A172 (cell line): ENCODE data around the gene SDC1. TPM values are rescaled to one million over a fixed set of nuclear protein-coding genes. Genes with fewer than 3 reads are reported as not detected.

Experiments
- DNase-seq: peaks from one replicate; pipeline ENCODE4 v3.0.0-alpha.2; 2015; ENCODE audit warnings: low spot score
- total RNA-seq: library from RNA; depleted of rRNA; stranded (reverse); fragments of >200 nt; shearing (Covaris generic); gene quantifications from 2 replicates; pipeline ENCODE4 v1.2.3, GENCODE V29; 2014

SDC1 gene
- total RNA-seq, 1 experiment from 2014 or later: 257 TPM

DNA sequence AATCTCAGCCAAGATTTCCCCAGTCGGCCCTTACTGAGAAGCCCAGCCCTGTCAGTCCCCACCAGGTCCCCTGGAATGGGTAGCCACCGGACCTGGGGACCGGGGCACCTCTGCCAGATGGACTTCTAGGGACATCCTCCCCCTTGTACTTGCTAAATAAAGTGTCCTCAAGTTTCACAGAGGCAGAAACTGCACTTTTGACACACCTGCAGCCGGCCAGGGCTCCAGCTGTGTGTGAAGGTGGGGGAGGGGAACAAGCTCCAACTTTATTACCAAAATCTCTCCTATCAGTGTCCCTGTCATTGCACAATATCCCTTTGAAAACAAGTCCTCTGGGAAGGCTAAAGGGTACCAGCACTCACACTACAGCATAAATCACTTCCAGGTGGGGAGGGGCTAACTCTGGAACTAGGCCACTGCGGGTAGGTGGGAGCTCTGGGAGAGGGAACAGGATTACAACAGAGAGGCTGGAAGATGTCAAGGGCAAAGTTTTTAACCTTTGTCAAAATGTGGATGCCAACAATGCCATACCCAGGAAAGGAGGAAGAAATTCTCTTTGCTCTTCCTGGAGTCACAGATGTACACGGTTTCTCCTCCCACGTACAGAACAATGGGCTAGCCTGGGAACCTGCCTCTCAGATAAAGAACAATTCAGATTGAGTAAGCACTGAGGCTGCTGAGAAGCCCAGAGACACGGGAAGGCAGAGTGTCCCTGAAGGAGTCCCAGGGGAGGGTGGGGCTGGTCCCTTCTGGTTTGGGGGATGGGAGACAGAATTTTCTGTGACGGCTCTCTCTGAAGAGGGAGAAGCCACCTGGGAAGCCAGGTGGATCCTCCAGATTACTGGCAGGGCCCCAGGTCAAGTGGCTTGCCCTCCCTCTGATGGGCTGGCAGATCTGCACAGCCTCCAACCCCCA, 11.0 kb downstream of the SDC1 start:
- DNase-seq: no peak

DNA sequence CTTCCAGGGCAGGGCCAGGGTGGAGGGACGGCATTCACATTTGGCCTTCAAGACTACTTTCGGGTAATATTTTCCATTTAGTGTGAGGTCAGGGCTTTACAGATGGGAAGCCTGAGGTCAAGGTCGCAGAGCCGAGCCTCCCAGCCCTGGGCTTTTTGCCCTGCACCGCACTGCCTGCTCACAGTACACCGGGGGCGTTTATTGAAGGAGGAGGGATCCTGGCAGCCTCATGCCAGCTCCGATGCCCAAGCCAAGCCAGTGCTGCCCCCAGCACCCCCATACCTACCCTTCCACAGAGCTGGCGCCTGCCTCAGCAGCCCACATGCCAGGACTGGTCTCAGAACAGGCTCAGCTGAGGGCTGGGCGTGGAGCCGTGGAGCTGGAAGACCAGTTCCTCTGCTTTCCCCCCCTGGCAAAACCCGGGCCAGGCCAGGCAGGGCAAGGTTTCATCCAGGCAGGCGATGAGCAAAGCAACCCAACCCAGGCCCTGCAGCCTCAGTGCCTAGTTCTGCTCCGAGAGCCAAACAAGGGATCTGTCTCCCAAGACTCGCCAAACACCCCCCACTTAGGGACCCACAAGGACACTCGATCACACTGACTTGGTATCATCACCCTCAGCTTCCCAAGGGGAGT, 11.9 kb downstream of the SDC1 start:
- DNase-seq: no peak

DNA sequence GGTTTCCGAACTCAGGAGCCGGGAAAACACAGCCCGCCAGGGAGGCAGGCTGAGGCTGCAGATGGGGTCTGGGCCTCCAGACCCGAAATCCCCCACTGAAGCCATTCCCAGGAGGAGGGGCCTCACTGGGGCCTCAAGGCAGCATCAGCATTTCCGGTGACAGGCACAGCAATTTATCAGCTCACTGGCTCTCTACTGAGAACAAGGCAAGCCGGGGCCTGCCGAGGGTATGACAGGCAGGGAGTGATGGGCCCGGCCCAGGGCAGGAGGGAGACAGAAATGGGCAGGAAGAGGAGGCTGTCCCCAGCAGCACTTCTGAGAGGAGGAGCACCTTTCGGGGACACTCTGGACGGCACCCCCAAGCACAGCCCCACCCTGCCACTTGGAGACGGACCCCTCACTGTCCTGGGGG, 12.5 kb downstream of the SDC1 start:
- DNase-seq: no peak

GRCh38 chr2:20211860-20212458, 13.0 kb downstream of the SDC1 start:
- no peak for DNase-seq

DNA sequence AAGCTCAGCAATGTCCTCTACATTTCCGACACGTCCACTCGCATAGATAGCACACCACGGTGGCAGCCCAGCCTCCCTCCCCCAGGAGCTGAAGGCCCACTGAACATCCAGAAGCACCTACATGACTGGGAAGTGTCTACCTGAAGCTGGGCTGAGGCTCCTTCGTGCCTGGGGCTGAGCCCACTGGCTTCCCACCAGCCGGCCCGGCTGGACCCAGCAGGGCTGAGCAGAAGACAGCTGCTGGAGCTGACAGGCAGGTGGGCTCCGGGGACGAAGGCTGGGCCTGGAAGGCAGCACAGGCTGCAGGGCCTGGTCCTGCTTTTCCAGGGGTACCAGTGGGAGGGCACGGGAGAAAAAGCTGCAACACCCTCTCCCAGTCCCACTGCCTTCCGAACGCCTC, 13.5 kb downstream of the SDC1 start:
- DNase-seq: no peak

GRCh38 chr2:20210462-20210861, 14.5 kb downstream of the SDC1 start:
- peak; percentile 26 for DNase-seq

- no peak for DNase-seq
Observed at GRCh38 chr2:20209373-20210109, 15.4 kb downstream of the SDC1 start.

DNA sequence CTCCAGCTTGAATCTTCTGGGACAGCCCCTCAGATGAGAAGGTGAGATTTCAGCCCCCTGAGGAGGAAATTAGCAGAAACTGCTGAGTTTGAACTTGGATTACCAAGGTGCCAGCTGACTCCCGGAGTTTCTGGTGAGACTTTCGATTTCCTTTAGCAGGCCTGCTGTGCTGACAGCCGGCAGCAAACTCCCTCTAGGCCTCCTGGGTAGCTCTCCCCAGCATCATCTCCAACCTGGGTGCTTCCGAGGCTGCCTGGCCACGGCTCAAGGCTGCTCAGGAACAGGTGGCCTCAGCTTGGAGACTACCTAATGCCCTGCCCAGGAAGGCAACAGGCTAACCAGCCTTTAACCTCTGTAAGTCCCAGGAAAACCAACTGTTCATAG, 16.5 kb downstream of the SDC1 start:
- DNase-seq: no peak

- no peak for DNase-seq
Observed at GRCh38 chr2:20207051-20207450, 17.9 kb downstream of the SDC1 start.

GRCh38 chr2:20205915-20206524, 18.9 kb downstream of the SDC1 start:
- DNase-seq: no peak

DNA sequence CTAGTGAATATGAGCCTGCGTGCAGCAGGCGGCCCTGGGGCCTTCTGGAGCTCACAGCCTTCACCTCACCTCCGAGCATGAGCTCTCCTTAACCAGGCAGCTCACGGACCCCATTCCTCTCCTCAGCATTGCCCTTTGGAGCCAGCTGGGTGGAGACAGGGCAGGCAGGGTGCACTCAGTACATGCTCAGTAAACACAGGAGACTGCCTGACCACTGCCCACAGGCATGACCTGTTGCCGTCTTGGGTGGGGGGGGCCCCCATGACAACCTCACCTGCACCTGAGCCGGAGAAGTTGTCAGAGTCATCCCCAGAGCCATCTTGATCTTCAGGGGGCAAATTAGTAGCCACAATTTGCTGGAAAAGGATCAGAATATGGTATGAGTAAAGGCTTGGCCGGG, 19.9 kb downstream of the SDC1 start:
- DNase-seq: no peak

GRCh38 chr2:20203521-20204225, 21.3 kb downstream of the SDC1 start:
- DNase-seq: no peak

GRCh38 chr2:20203072-20203471, 21.9 kb downstream of the SDC1 start:
- no peak for DNase-seq

DNA sequence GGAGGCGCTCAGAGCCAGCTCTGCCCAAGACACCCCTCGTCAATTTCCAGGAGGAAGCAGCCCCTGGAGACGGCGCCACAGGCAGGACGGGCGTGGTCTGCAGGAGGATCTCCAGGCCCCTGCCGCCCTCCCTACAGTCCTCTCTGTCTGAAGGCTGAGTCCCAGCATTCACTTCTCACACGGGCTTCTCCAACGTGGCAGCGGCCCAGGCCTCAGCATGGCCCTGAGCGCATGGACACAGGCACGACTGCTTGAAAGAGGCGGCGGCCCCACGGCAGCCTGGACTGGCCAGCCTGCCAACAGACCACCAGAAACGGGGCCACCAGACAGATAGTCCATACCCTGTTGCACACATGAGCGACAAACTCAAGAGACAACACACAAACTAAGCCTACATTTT, 23.3 kb downstream of the SDC1 start:
- DNase-seq: no peak

DNA sequence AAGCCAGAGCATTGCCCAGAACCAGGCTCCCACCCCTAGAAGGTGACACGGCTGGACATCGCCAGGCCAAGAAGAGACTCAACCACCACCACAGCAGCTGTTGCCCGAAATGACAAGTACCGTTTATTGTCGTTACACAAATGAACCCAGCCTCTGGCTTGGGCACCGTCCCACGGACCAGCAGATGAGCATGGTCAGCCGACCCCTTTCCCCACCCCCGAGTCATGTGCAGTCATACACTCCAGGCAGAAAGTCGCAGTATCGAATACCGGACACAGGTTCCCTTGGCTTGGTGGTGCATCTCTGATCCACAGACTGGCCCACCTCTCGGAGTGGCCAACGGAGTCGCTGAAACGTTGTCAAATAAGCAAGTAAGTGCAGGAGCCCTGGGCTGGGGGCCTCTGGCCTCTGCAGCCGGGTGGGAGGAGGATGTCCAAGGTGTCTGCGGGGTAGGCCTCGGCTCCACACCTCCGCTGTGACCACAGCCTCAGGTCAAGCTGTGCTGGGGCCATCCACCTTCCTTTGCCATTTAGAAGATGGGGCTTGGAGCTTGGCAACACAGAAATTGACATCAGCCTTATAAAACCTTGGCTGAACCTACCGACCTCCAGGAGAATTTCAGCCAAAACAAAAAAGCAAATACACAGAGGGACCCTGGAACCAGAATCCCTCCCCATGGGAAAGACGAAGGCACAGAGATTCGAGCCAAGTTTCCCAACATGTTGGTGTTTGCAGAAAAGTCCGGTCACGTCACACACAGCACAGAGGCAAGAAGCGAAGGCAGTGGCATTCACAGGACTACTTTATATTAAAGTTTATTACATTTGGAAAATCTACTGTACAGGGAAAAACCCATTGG, 24.0 kb downstream of the SDC1 start:
- no peak for DNase-seq

DNA sequence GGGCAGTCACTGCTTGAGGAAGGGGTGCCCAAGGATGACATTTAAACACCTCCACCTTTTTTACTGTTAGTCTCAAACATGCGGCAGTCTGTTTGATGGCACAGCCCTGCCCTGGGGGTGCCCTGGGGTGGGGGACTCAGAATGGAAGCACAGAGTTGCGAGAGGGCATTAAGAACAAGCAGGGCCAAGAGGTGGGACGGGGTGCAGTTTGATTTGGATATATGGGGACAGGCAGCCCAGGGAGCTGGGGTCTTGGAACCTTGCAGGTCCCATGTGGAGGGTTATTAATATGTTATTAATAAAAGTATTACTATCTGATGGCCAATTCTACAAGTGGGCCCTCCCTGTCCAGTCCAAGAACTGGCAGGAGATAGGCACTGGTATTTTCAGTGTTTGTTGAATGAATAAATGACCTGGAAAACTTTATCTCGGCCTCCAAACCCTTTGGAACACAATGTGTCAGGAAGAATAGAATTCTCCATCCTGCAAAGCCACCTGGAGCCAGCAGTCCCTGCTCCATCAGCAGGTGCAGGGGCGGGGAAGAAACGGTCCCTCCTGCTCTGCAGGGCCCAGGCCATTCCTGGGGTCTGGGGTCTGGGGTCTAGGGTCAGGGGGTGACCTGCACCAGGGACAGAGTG, 25.2 kb downstream of the SDC1 start:
- DNase-seq: no peak

- no peak for DNase-seq
Observed at GRCh38 chr2:20198796-20199632, 25.9 kb downstream of the SDC1 start.

- DNase-seq: no peak
Observed at GRCh38 chr2:20198001-20198400, 26.9 kb downstream of the SDC1 start.

GRCh38 chr2:20197192-20197591, 27.7 kb downstream of the SDC1 start:
- DNase-seq: no peak
